MM.1S (cell line): Measurements from ENCODE around the gene RIN1.

Experiments used
- DNase-seq: peaks from one replicate; pipeline ENCODE4 v3.0.0-alpha.2; 2015
- H2AFZ ChIP-seq: fragments of 300-600 bp; sonication (generic); 2 replicates; pipeline ENCODE4 v1.6.0; 2016; ENCODE audit warnings: antibody characterized with exemption, low read length
- H3F3A ChIP-seq: fragments of 300-600 bp; sonication (generic); 2 replicates; pipeline ENCODE4 v1.6.1; 2016; ENCODE audit warnings: mild to moderate bottlenecking, antibody characterized with exemption, low read length, moderate library complexity, mixed read lengths; ENCODE audit not compliant: insufficient read depth
- H3K27ac ChIP-seq: fragments of 300-600 bp; sonication (generic); 2 replicates; pipeline ENCODE4 v1.5.1; 2016; ENCODE audit warnings: mild to moderate bottlenecking, low read length
- H3K27me3 ChIP-seq: fragments of 300-600 bp; sonication (generic); replicated peaks from 2 replicates; pipeline ENCODE4 v1.6.0; 2016; ENCODE audit warnings: low read length; ENCODE audit not compliant: insufficient read depth
- H3K36me3 ChIP-seq: fragments of 300-600 bp; sonication (generic); replicated peaks from 2 replicates; pipeline ENCODE4 v1.6.1; 2016; ENCODE audit warnings: mild to moderate bottlenecking, low read length, mixed read lengths; ENCODE audit not compliant: insufficient read depth
- H3K4me1 ChIP-seq: fragments of 300-600 bp; sonication (generic); 2 replicates; pipeline ENCODE4 v1.6.1; 2016; ENCODE audit warnings: low read length, mixed read lengths
- H3K4me2 ChIP-seq: fragments of 300-600 bp; sonication (generic); 2 replicates; pipeline ENCODE4 v1.6.0; 2016; ENCODE audit warnings: low read depth, low read length
- H3K4me3 ChIP-seq: fragments of 300-600 bp; sonication (generic); 2 replicates; pipeline ENCODE4 v1.5.1; 2016; ENCODE audit warnings: low read length, mixed read lengths
- H3K79me2 ChIP-seq: fragments of 300-600 bp; sonication (generic); 2 replicates; pipeline ENCODE4 v1.6.1; 2016; ENCODE audit warnings: mixed run types, low read length, mixed read lengths
- H3K9ac ChIP-seq: fragments of 300-600 bp; sonication (generic); 2 replicates; pipeline ENCODE4 v1.6.1; 2016; ENCODE audit warnings: low read length, mixed read lengths
- H3K9me2 ChIP-seq: fragments of 300-600 bp; sonication (generic); replicated peaks from 2 replicates; pipeline ENCODE4 v1.6.1; 2016; ENCODE audit warnings: mild to moderate bottlenecking, low read length, mixed read lengths; ENCODE audit not compliant: insufficient read depth
- H3K9me3 ChIP-seq: fragments of 300-600 bp; sonication (generic); replicated peaks from 2 replicates; pipeline ENCODE4 v1.6.1; 2016; ENCODE audit warnings: mild to moderate bottlenecking, low read length, mixed read lengths; ENCODE audit not compliant: insufficient read depth
- H4K20me1 ChIP-seq: fragments of 300-600 bp; sonication (generic); 2 replicates; pipeline ENCODE4 v1.6.1; 2016; ENCODE audit warnings: mild to moderate bottlenecking, low read length, moderate library complexity, mixed read lengths; ENCODE audit not compliant: insufficient read depth
- CTCF ChIP-seq: fragments of 300-600 bp; sonication (generic); IDR thresholded peaks from 2 replicates; pipeline ENCODE4 v1.5.1; 2016; ENCODE audit warnings: antibody characterized with exemption, low read length, mixed read lengths
- EZH2 ChIP-seq: fragments of 300-600 bp; sonication (generic); optimal IDR thresholded peaks from 2 replicates; pipeline ENCODE3; 2017; ENCODE audit warnings: low read depth, mild to moderate bottlenecking, antibody characterized with exemption, low read length, mixed read lengths
- EZH2phosphoT487 ChIP-seq: fragments of 300-600 bp; sonication (generic); IDR thresholded peaks from 2 replicates; pipeline ENCODE4 v1.6.1; 2018; ENCODE audit warnings: antibody characterized with exemption, low read length

Gene RIN1

GRCh38 chr11:66334605-66335442, 1.4 kb downstream of the RIN1 start:
- Histone ChIP-seq H2AFZ (no peak overlapping the region), H3K36me3 (no peaks in the 10 kb centered on the region), H3K9ac (no peak overlapping the region), H4K20me1 (no peaks in the 10 kb centered on the region), H3K4me2 (no peak overlapping the region), H3K27me3 (peaks cover 55% of the 10 kb centered on the region), H3F3A (no peaks in the 10 kb centered on the region), H3K9me2 (no peaks in the 10 kb centered on the region), H3K4me3 (no peak overlapping the region), H3K27ac (no peak overlapping the region), H3K9me3 (no peaks in the 10 kb centered on the region), H3K4me1 (no peaks in the 10 kb centered on the region), H3K79me2 (no peaks in the 10 kb centered on the region)
- TF ChIP-seq CTCF (no peak), EZH2 (no peak), EZH2phosphoT487 (no peak)
- DNase-seq, result no peak

GRCh38 chr11:66333896-66334604, 2.2 kb downstream of the RIN1 start:
- Histone ChIP-seq H3K9me2 (no peaks in the 10 kb centered on the region), H3K4me1 (no peaks in the 10 kb centered on the region), H3K27me3 (peaks cover 55% of the 10 kb centered on the region), H3K36me3 (no peaks in the 10 kb centered on the region), H3K9ac (no peak overlapping the region), H3F3A (no peaks in the 10 kb centered on the region), H2AFZ (no peak overlapping the region), H4K20me1 (no peaks in the 10 kb centered on the region), H3K4me3 (no peak overlapping the region), H3K4me2 (no peak overlapping the region), H3K27ac (no peak overlapping the region), H3K79me2 (no peaks in the 10 kb centered on the region), H3K9me3 (no peaks in the 10 kb centered on the region)
- TF ChIP-seq CTCF, result no peak
- no peak for TF ChIP-seq EZH2phosphoT487
- TF ChIP-seq EZH2, result no peak
- no peak for DNase-seq

- peak; percentile 7; the same call in 1 of the 2 replicates for TF ChIP-seq CTCF
- TF ChIP-seq EZH2phosphoT487, result no peak
- no peak for TF ChIP-seq EZH2
- no peak overlapping the region for H3K4me2 ChIP-seq
These were observed 2.9 kb downstream of the RIN1 start for GRCh38 chr11:66333220-66333877.

More at GRCh38 chr11:66333220-66333877, 2.9 kb downstream of the RIN1 start:
- H4K20me1 ChIP-seq, result no peaks in the 10 kb centered on the region
- DNase-seq, result no peak
- no peaks in the 10 kb centered on the region for H3K4me1 ChIP-seq
- no peak overlapping the region for H2AFZ ChIP-seq
- H3K4me3 ChIP-seq, result no peak overlapping the region
- H3K9me3 ChIP-seq, result no peaks in the 10 kb centered on the region
- H3F3A ChIP-seq, result no peaks in the 10 kb centered on the region
- no peaks in the 10 kb centered on the region for H3K9me2 ChIP-seq
- no peak overlapping the region for H3K9ac ChIP-seq
- H3K79me2 ChIP-seq, result no peaks in the 10 kb centered on the region
- H3K27me3 ChIP-seq, result peaks cover 55% of the 10 kb centered on the region
- H3K27ac ChIP-seq, result no peak overlapping the region
- H3K36me3 ChIP-seq, result no peaks in the 10 kb centered on the region
